Measurements from ENCODE around the gene CLEC4F.

CLEC4F gene, protein sequence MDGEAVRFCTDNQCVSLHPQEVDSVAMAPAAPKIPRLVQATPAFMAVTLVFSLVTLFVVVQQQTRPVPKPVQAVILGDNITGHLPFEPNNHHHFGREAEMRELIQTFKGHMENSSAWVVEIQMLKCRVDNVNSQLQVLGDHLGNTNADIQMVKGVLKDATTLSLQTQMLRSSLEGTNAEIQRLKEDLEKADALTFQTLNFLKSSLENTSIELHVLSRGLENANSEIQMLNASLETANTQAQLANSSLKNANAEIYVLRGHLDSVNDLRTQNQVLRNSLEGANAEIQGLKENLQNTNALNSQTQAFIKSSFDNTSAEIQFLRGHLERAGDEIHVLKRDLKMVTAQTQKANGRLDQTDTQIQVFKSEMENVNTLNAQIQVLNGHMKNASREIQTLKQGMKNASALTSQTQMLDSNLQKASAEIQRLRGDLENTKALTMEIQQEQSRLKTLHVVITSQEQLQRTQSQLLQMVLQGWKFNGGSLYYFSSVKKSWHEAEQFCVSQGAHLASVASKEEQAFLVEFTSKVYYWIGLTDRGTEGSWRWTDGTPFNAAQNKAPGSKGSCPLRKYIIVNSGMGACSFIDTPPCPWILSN

DNA sequence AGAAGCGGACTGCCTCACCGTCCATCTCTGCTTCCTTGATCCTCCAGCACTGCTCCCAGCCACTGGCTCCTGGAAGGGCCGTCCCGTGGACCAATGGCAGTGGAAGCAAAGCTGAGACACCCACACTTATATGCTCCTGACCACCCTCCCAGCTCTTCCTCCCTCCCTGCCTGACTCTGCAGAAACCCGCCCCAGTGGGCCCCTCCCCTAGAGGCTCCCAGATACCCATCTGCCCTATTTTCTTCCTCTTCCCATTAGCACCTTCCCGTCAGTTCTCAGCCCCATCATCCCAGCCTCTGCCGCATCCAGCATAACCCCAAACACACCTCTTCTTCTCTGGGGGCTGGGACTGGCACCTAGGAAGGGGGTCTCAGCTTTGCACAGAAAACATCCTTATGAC, at the start of gene CLEC4F:
TSS of gene CLEC4F (minus strand) at position 101 of the 400 bp plus-strand sequence. CDS start at position 25, 76 bp downstream.
- in situ Hi-C loops (cut with HindIII; ENCODE audit: low sequenced_read_pairs): no loop called here

DNA sequence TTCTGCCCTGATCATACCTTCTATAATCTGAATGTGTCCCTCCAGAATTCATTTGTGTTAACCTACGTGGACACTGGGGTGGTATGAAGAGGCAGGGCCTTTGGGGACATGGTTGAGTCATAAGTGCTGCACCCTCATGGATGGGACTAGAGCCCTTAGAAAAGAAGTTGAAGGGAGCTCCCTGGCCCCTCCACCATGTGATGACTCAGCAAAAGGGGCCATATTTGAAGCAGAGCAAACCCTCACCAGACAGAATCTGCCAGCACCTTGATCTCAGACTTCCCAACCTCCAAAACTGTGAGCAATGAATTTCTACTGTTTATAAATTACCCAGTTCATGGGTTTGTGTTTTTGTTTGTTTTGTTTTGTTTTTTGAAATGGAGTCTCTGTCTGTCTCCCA, 48.6 kb upstream of the CLEC4F start:
- in situ Hi-C loops (cut with HindIII; ENCODE audit: low sequenced_read_pairs): no loop called here
- no peak overlapping the region for H3K4me3 ChIP-seq (ENCODE audit: low read depth, low read length)
- no peak for DNase-seq (ENCODE audit: low read depth, low spot score)
- TF ChIP-seq, protein P1, sequence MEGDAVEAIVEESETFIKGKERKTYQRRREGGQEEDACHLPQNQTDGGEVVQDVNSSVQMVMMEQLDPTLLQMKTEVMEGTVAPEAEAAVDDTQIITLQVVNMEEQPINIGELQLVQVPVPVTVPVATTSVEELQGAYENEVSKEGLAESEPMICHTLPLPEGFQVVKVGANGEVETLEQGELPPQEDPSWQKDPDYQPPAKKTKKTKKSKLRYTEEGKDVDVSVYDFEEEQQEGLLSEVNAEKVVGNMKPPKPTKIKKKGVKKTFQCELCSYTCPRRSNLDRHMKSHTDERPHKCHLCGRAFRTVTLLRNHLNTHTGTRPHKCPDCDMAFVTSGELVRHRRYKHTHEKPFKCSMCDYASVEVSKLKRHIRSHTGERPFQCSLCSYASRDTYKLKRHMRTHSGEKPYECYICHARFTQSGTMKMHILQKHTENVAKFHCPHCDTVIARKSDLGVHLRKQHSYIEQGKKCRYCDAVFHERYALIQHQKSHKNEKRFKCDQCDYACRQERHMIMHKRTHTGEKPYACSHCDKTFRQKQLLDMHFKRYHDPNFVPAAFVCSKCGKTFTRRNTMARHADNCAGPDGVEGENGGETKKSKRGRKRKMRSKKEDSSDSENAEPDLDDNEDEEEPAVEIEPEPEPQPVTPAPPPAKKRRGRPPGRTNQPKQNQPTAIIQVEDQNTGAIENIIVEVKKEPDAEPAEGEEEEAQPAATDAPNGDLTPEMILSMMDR (IDR thresholded peaks at IDR 0.05; ENCODE audit: low read depth, low read length): no peak

More for the DNA sequence above, at the start of gene CLEC4F:
- no peak for DNase-seq (ENCODE audit: low read depth, low spot score)
- no peak within 1 kb of the TSS for H3K4me3 ChIP-seq (ENCODE audit: low read depth, low read length)
- TF ChIP-seq, protein P1 (IDR thresholded peaks at IDR 0.05; ENCODE audit: low read depth, low read length): no peak

DNA sequence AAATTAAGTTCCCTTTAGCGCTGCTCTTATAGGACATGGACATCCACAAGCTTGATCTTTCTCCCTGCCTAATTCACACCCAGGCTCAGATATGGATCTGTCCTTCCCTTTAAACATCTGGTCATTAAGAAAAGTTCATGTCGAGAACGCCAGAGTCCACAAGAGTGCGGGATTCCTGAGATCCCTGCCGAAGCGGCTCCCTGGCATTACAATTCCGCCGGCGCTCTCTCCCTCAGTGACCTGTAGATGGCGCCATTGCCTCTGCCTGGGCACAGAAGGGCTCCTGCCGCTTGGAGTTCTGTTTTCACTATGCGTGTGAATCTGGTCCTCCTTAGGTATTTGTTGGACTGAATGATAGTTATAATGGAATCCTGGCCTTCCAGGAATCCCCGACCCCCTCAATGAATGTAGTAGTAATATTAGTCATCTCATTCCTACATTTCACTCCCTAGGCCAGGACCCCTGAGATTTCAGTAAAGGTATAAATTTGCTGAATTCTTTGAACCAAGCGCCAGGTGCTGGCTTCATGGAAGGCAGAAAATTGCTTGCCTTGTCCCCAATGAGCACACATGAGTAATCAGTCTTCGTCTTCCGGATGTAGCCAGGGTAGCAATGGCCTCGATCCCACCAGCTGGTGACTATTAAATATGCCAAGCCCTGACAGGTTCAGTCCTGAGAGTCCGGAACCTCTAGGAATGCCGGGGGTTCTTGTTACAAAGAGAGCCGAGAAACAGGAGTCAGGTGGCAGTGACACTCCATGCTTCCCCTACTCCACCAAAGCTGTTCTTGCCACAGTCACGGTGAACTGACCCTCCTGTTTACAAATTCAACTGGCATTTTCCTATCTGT, 41.6 kb upstream of the CLEC4F start:
- DNase-seq (ENCODE audit: low read depth, low spot score): peak; percentile 69
- in situ Hi-C loops (cut with HindIII; ENCODE audit: low sequenced_read_pairs): no loop called here
- H3K4me3 ChIP-seq (ENCODE audit: low read depth, low read length): no peak overlapping the region
- TF ChIP-seq, protein P1 (IDR thresholded peaks at IDR 0.05; ENCODE audit: low read depth, low read length): peak; percentile 99

DNA sequence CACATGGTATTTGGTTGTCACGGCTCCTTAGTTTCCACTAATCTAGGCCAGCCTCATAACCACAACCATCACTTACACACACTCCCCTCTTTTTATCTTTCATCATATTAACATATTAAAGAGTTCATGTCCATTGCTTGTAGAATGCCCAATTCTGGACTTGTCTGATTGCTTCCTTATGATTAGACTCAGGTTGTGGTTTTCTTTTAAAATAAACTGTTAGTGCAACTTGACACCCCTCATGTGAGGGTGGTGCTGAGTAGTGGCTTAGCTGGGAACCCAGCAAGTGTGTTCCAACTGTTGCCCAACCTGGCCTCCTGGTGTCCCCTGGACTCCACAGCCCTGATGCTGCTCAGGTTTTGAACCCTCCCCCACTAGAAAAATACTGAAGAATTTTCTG, 35.3 kb upstream of the CLEC4F start:
- in situ Hi-C loops (cut with HindIII; ENCODE audit: low sequenced_read_pairs): no loop called here
- H3K4me3 ChIP-seq (ENCODE audit: low read depth, low read length): no peak overlapping the region
- TF ChIP-seq, protein P1 (IDR thresholded peaks at IDR 0.05; ENCODE audit: low read depth, low read length): no peak
- DNase-seq (ENCODE audit: low read depth, low spot score): no peak

DNA sequence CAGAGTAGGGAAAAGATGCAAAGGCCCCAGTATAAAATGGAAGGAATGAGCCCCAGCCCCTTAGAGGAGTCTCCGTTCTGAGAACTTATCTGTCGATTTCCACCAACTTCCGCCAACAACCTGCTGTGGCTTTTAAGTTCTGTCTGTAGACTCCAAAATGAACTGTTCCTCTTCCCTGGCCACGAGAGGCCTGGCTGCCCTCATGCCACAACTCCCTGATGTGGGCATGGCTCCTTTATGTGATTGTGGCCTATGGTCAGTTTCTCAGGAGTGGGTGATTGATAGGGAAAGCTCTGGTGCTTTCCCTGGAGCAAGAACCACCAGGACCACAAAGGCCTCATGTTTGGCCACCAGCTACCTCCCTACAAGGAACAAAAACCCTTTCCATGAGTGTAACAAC, 34.0 kb upstream of the CLEC4F start:
- DNase-seq (ENCODE audit: low read depth, low spot score): no peak
- no peak overlapping the region for H3K4me3 ChIP-seq (ENCODE audit: low read depth, low read length)
- TF ChIP-seq, protein P1 (IDR thresholded peaks at IDR 0.05; ENCODE audit: low read depth, low read length): no peak
- in situ Hi-C loops (cut with HindIII; ENCODE audit: low sequenced_read_pairs): no loop called here

DNA sequence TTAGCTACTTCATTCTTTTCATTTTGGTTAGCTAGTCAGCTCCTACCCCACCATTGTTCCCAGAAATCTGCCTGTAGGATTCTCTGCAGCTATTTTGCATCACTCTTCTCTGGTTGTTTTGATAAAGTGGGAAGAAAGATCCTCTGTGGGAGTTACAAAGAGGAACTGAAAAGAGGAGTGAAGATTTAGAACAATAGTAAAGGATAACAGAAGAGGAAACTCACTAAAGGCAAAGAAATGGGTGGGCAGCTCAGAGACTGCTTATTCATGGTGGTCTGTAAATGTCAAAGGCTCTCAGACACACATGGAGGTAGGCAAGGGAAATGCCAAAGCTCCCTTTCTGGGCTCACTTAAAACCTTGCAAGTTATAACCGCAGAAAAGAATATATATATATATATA, 32.4 kb upstream of the CLEC4F start:
- no peak for DNase-seq (ENCODE audit: low read depth, low spot score)
- no peak overlapping the region for H3K4me3 ChIP-seq (ENCODE audit: low read depth, low read length)
- TF ChIP-seq, protein P1 (IDR thresholded peaks at IDR 0.05; ENCODE audit: low read depth, low read length): no peak
- in situ Hi-C loops (cut with HindIII; ENCODE audit: low sequenced_read_pairs): no loop called here

Measured in astrocyte of the spinal cord (primary cell).